ENCODE measurements around the gene KDM7A. TPM values are rescaled to one million over a fixed set of nuclear protein-coding genes. Genes with fewer than 3 reads are reported as not detected.

KDM7A gene
- total RNA-seq, 4 donors from 2014 or later: 11.1 to 29.8 (median 20.7) TPM

- no peak for TF ChIP-seq POLR2A (IDR thresholded peaks at IDR 0.05)
- no peak for TF ChIP-seq CTCF (IDR thresholded peaks at IDR 0.05)
- WGBS, 2 donors: 85 to 86% methylated on average over 10 of the region's 10 CpGs
- H3K4me3 ChIP-seq (replicated peaks in 1 of 3): no peak overlapping the region
- no peaks in the 10 kb centered on the region for H3K27me3 ChIP-seq
- no peak for DNase-seq
- H3K9me3 ChIP-seq: no peaks in the 10 kb centered on the region
- peaks cover 3 to 4% of the 10 kb centered on the region in 2 donors for H3K4me1 ChIP-seq
- H3K36me3 ChIP-seq: no peaks in the 10 kb centered on the region
- intact Hi-C loops (cut with DNase I): no loop called here
- no peak overlapping the region for H3K27ac ChIP-seq
These were observed 43.1 kb upstream of the KDM7A start for GRCh38 chr7:140219672-140220524.

GRCh38 chr7:140218656-140219055, 41.9 kb upstream of the KDM7A start:
- intact Hi-C loops (cut with DNase I): no loop called here
- no peak for TF ChIP-seq POLR2A (IDR thresholded peaks at IDR 0.05)
- no peak for TF ChIP-seq CTCF (IDR thresholded peaks at IDR 0.05)
- H3K27me3 ChIP-seq: no peaks in the 10 kb centered on the region
- H3K9me3 ChIP-seq: no peaks in the 10 kb centered on the region
- H3K4me3 ChIP-seq (replicated peaks in 1 of 3): no peak overlapping the region
- no peak overlapping the region for H3K27ac ChIP-seq
- H3K4me1 ChIP-seq: peaks cover 14 to 17% of the 10 kb centered on the region in 2 donors
- no peak for DNase-seq
- H3K36me3 ChIP-seq: no peaks in the 10 kb centered on the region
- 92 to 94% methylated on average over 4 of the region's 4 CpGs for WGBS, 2 donors

GRCh38 chr7:140217750-140218501, 41.1 kb upstream of the KDM7A start:
- no peaks in the 10 kb centered on the region for H3K27me3 ChIP-seq
- H3K9me3 ChIP-seq: no peaks in the 10 kb centered on the region
- no peak overlapping the region for H3K27ac ChIP-seq
- WGBS, 2 donors: 96 to 97% methylated on average over 4 of the region's 4 CpGs
- no peak overlapping the region for H3K4me3 ChIP-seq (replicated peaks in 1 of 3)
- no peak for DNase-seq
- TF ChIP-seq CTCF (IDR thresholded peaks at IDR 0.05) (no peak), POLR2A (IDR thresholded peaks at IDR 0.05) (no peak)
- H3K4me1 ChIP-seq: peaks cover 16 to 20% of the 10 kb centered on the region in 2 donors
- intact Hi-C loops (cut with DNase I): no loop called here
- no peaks in the 10 kb centered on the region for H3K36me3 ChIP-seq

- Histone ChIP-seq H3K4me1 (peaks cover 16 to 20% of the 10 kb centered on the region in 2 donors), H3K36me3 (no peaks in the 10 kb centered on the region), H3K9me3 (no peaks in the 10 kb centered on the region), H3K27ac (no peak overlapping the region), H3K4me3 (replicated peaks in 1 of 3) (no peak overlapping the region), H3K27me3 (no peaks in the 10 kb centered on the region)
- no peak for DNase-seq
- WGBS, 2 donors: 94% methylated on average over 3 of the region's 3 CpGs
- intact Hi-C loops (cut with DNase I): no loop called here
- TF ChIP-seq CTCF (IDR thresholded peaks at IDR 0.05) (no peak), POLR2A (IDR thresholded peaks at IDR 0.05) (no peak)
These were observed 38.5 kb upstream of the KDM7A start for GRCh38 chr7:140215281-140215680.
